ENCODE measurements around the gene CCT2. TPM values are rescaled to one million over a fixed set of nuclear protein-coding genes. Genes with fewer than 3 reads are reported as not detected.
"Not testable (repeated sequence)": the region's sequence is repeated elsewhere in the genome, so short reads cannot be mapped to it uniquely, and the experiment has no call there.

Gene CCT2
- total RNA-seq, 1 experiment from 2014 or later = 356 TPM

GRCh38 chr12:69588527-69588926, 3.3 kb downstream of the CCT2 start:
- DNase-seq (ENCODE audit: low read depth) = no peak

GRCh38 chr12:69589082-69589481, 3.8 kb downstream of the CCT2 start:
- no peak for DNase-seq (ENCODE audit: low read depth)

DNA sequence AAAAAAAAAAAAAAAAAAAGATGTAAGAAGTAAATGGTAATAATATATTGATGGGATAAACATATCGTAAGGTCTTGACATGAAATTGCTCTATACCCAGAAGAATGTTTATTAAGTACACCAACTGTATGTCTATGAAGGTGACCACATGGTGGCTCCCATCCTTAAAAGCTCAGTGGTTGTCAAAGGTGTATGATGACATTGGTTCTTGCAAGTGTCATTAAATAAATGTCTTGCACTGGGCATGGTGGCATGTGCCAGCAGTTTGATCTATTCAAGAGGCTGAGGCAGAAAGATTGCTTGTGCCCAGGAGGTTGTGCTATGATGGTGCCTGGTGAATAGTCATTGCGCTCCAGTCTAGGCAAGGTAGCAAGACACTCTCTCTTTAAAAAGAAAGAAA, 10.4 kb downstream of the CCT2 start:
- no peak for DNase-seq (ENCODE audit: low read depth)

GRCh38 chr12:69598174-69598753, 13.0 kb downstream of the CCT2 start:
- DNase-seq (ENCODE audit: low read depth) = no peak

- DNase-seq (ENCODE audit: low read depth) = no peak
Observed at GRCh38 chr12:69600804-69601203, 15.5 kb downstream of the CCT2 start.

DNA sequence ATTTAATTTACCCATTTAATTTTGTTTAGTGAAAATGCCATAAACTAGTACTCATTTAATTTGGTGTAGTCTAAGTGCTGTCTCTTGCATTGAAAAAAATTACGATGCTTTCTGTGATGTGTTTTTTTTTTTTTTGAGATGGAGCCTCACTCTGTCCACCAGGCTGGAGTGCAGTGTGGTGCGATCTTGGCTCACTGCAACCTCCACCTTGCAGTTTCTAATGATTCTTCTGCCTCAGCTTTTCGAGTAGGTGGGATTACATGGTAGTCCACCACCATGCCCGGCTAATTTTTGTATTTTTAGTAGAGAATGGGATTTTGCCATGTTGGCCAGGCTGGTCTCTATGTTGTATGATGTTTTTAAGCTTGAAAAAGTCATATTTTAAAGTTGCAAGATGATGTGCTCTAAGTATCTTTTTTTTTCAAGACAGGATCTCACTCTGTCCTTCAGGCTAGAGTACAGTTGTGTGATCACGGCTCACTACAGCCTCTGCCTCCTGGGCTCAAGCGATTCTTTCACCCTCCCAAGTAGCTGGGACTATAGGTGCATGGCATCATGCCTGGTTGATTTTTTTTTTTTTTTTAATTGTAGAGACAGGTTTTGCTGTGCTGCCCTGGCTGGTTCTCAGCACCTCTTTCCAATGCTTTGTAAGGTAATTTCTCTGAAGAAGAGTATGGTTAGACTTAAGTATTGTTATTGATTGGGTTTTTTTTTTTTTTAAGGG, 16.9 kb downstream of the CCT2 start:
- DNase-seq (ENCODE audit: low read depth) = no peak

DNA sequence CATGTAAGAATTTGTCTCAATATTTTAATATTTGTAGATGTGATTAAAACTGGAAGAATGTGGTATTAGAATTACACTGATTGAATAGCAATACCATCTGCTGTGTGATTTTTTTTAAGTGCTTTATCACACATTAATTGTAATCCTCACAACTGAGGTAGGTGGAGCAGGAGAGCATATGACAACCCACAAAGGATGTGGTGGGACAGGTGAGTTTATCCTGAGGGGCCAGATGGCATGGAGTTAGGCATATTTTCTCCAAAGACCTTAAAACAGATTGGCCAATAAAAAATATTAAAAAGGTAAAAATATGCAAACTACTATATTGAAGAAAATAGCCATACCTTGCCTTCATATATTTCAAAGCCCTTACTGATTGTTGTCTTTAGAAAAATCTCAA, 17.7 kb downstream of the CCT2 start:
- DNase-seq (ENCODE audit: low read depth) = no peak

GRCh38 chr12:69603556-69603955, 18.3 kb downstream of the CCT2 start:
- not testable (repeated sequence) for DNase-seq (ENCODE audit: low read depth)

DNA sequence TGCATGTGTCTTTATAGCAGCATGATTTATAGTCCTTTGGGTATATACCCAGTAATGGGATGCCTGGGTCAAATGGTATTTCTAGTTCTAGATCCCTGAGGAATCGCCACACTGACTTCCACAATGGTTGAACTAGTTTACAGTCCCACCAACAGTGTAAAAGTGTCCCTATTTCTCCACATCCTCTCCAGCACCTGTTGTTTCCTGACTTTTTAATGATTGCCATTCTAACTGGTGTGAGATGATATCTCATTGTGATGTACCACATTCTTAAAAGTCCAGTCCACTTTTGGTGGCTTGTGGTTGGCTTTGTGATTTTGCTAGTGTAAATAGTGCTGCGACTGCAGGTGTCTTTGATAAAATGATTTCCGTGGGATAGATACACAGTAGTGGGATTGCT, 19.0 kb downstream of the CCT2 start:
- not testable (repeated sequence) for DNase-seq (ENCODE audit: low read depth)

- no peak for DNase-seq (ENCODE audit: low read depth)
Observed at GRCh38 chr12:69608114-69608513, 22.9 kb downstream of the CCT2 start.

GRCh38 chr12:69610126-69610525, 24.9 kb downstream of the CCT2 start:
- peak; percentile 3 for DNase-seq (ENCODE audit: low read depth)

GRCh38 chr12:69610729-69611128, 25.5 kb downstream of the CCT2 start, which contains the start of gene LRRC10:
TSS of gene LRRC10 (minus strand) at chr12:69610907. CDS start at chr12:69610838, 69 bp downstream.
- DNase-seq (ENCODE audit: low read depth) = no peak

GRCh38 chr12:69613351-69613750, 28.1 kb downstream of the CCT2 start:
- no peak for DNase-seq (ENCODE audit: low read depth)

DNA sequence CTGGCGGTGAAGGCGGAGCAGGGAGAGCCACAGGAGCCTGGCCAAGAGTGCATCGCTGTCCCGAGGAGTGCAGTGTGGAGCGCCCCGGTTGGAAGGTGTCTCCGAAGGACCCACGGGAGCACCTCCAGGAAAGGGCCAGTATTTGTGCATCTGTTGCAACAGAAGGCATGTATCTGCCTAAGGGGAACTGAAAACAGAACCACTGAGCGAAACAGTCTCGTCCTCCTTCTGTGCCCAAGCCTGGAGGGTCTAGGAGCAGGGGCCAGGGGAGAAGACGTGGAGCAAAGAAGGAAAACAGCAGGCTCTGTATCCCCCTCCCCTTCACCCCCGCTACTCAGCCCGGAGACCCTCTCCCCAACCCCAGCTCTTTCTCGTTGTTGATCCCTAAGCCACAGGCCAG, 30.8 kb downstream of the CCT2 start:
- no peak for DNase-seq (ENCODE audit: low read depth)

DNA sequence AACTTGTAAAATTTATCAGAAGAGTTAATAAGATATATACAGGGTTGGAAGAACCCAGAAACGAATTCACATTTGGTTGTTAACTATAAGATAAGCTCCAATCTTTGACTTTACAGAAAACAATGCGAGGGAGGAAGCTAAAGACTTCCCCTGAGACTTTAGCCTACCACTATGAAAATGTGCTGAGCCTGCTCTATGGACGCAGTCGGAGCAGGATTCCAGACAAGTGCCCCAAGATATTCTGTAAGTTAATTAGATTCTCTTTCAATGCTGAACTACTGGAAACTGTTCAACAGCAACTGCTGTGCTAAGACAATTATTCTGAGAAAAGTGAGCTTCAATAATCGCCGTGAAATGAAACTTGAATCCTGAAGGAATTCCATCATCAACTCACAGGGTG, 33.8 kb downstream of the CCT2 start:
- DNase-seq (ENCODE audit: low read depth) = no peak

DNA sequence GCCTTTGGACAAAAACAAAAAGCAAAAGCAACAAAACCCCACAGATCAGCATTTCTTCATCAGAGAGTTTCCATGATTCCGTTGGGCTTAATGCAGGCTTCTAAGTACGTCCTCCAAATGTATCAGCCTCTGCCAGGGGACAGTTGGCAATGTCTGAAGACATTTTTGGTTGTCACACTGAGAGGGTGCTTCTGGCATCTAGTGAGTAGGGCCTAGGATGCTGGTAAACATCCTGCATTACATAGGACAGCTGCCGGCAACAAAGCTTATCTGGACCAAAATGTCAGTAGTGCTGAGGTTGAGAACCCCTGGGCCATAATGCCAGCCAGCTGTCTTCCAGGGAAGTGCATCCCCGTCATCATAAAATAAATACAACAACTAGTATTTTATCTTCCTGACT, 34.8 kb downstream of the CCT2 start:
- no peak for DNase-seq (ENCODE audit: low read depth)

GRCh38 chr12:69620921-69621320, 35.7 kb downstream of the CCT2 start:
- DNase-seq (ENCODE audit: low read depth) = no peak

DNA sequence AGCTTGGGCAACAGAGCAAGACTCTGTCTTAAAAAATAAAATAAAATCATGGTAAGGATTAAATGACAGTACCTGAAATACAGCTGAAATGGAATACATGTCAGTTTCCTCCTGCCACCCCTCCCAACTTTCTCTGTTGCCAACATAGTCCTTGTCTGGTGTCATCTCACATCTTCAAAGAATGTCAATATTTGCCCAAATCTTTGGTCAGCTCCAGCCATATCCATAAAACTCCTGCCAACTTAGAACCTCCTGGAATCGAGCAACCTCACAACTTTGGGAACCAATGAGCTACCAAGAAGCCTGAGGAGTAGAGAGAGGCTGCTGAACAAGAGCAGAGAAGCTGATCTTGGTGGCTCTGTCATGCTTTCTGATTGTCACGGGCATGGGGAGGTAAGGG, 36.3 kb downstream of the CCT2 start:
- DNase-seq (ENCODE audit: low read depth) = no peak

DNA sequence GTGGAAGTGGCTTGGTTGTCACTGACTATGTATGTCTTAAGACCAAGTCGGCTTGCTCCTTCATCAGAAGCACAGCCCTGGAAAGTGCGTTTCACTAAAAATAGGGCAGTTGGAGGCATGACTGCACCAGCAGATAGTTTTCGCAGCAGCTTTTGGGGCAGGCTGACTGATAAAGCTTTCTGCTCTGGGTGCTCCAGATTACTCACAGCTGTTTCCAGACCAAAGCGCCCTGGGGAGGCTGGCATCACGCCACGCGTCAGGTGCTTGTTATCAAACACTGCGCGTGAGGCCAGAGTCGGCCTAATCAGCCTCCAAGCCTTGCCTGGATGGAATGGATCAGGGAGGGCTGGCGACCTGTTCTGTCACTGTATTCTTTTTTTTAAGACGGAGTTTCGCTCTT, 38.7 kb downstream of the CCT2 start:
- DNase-seq (ENCODE audit: low read depth) = peak; percentile 37

DNA sequence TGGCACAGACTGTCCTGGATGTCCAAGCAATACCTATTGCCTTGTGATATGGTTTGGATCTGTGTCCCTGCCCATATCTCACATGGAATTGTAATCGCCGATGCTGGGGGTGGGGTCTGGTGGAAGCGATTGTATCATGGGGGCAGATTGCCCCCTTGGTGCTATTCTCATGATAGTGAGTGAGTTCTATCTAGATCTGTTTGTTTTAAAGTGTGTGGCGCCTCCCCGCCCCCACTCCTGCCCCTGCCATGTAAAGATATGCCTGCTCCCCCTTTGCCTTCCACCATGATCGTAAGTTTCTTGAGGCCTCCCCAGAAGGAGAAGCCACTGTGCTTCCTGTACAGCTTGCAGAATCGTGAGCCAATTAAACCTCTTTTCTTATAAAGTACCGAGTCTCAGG, 42.2 kb downstream of the CCT2 start:
- DNase-seq (ENCODE audit: low read depth) = no peak

DNA sequence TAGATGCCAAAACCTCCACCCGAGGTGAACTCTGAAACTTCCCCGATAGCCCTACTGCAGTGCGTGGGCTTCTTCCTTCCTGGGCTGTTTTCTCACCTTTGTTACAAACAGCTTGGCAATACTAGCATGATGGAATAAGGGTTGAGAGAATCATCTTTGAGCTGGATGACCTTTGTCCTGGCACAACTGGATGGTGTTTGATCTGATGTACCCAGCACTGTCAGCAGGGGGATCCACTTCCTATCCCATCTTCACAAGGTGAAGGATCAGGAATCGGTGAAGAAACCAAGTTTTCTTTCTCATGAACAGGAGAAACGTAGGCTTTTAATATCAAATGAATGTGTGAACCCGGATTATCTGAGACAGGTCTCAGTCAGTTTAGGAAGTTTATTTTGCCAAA, 44.9 kb downstream of the CCT2 start:
- peak; percentile 26 for DNase-seq (ENCODE audit: low read depth)

DNA sequence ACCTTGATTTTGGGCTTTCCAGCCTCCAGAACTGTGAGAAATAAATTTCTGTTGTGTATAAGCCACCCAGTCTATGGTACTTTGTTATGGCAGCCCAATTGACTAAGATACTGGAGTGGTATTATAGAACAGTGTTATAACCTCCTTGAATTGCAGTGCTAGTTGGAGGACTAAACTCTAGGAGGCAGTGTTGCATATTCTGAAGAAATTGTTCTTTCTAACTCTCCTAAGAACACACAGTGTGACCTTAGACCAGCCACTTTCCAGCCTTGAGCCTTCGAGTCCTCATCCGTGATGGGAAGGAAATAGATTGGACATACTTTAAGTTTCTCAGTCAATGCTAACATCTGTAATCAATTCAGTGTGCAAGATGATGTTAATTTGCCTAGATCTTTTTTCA, 47.8 kb downstream of the CCT2 start:
- no peak for DNase-seq (ENCODE audit: low read depth)

DNA sequence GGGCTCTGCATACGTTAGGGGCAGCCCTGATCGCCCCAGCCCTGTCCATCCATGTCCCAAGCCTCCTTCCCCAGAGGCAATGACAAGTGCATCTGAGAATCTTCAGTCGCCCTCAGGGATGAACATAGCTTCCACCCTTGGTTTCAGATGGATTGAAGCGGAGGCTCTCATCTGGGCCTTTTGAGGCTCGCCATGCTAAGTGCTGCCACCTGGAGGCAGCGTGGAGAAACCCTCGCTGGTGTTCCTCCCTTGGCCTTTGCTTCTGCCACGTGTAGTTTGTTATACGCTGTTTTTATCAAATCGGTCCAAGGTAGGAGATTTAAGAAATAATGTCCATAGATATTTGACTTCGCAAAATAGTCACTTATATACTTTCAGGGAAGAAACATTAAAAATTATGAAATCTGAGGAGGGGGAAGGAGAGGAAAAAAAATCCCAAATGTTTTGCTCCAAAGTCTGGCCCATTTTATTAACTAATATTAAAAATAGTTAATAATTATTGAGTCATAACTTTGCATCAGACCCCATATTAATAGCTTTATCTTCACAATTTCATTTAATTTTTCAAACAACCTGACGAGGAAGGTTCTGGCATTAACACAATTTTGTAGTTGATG, 54.2 kb downstream of the CCT2 start:
- DNase-seq (ENCODE audit: low read depth) = peak; percentile 66
